IMR-90 (cell line): Measurements from ENCODE around the gene MICAL3. TPM values are rescaled to one million over a fixed set of nuclear protein-coding genes. Genes with fewer than 3 reads are reported as not detected.

ENCODE experiments used
- ATAC-seq: fragments of 200-7000 bp; cut with Tn5 transposase; 2 replicates; pipeline ENCODE4 v1.9.1; 2020; ENCODE audit warnings: low read depth, mild to moderate bottlenecking, moderate library complexity
- BruUV-seq: library from RNA; stranded (reverse); fragments of 400-500 nt; replicated peaks from 2 replicates; lab custom pipeline; 2021; lab: Mats Ljungman, UMichigan
- CTCF ChIA-PET: fragments of 300-600 bp; formaldehyde crosslinking; extraction: SDS; loops from one replicate; lab custom pipeline; 2021; ENCODE audit warnings: antibody characterized with exemption; lab: Yijun Ruan, JAX
- POLR2A ChIA-PET: fragments of 300-600 bp; sonication (Branson Sonifier 250); formaldehyde crosslinking; loops from one replicate; lab custom pipeline; 2022; ENCODE audit warnings: antibody characterized with exemption; ENCODE audit not compliant: unreplicated experiment; lab: Charles Lee
- DNase-seq: peaks from one replicate; pipeline ENCODE4 v3.0.0; 2013
- H2AFZ ChIP-seq: replicated peaks from 2 replicates; pipeline ENCODE3; 2013; ENCODE audit warnings: low read length, mild to moderate bottlenecking; ENCODE audit not compliant: poor library complexity
- H2AK5ac ChIP-seq: 2 replicates; pipeline ENCODE4 v1.6.1; 2013; ENCODE audit warnings: low read depth, low read length, inconsistent platforms
- H2AK9ac ChIP-seq: replicated peaks from 2 replicates; pipeline ENCODE3; 2013; ENCODE audit warnings: mild to moderate bottlenecking, low read depth, low read length, moderate library complexity; ENCODE audit not compliant: poor library complexity
- H2BK120ac ChIP-seq: 2 replicates; pipeline ENCODE4 v1.6.1; 2013; ENCODE audit warnings: low read depth, low read length, inconsistent platforms
- H2BK15ac ChIP-seq: 3 replicates; pipeline ENCODE4 v1.6.1; 2013; ENCODE audit warnings: low read depth, low read length, inconsistent platforms
- H2BK20ac ChIP-seq: 2 replicates; pipeline ENCODE4 v1.6.1; 2013; ENCODE audit warnings: low read depth, mild to moderate bottlenecking, inconsistent platforms, low read length, moderate library complexity
- H2BK5ac ChIP-seq: 2 replicates; pipeline ENCODE4 v1.6.1; 2013; ENCODE audit warnings: mild to moderate bottlenecking, low read depth, low read length, inconsistent platforms; ENCODE audit not compliant: poor library complexity, severe bottlenecking
- H3K14ac ChIP-seq: replicated peaks from 2 replicates; pipeline ENCODE4 v1.6.1; 2013; ENCODE audit warnings: low read depth, low read length, inconsistent platforms
- H3K18ac ChIP-seq: 2 replicates; pipeline ENCODE4 v1.6.1; 2013; ENCODE audit warnings: low read depth, low read length, control low read depth
- H3K23ac ChIP-seq: 2 replicates; pipeline ENCODE4 v1.6.1; 2013; ENCODE audit warnings: low read depth, low read length, inconsistent platforms
- H3K27ac ChIP-seq: 2 replicates; pipeline ENCODE4 v1.5.1; 2013; ENCODE audit warnings: mild to moderate bottlenecking, control low read depth, low read length; ENCODE audit not compliant: insufficient read depth
- H3K27me3 ChIP-seq: 2 replicates; pipeline ENCODE4 v1.6.1; 2013; ENCODE audit warnings: low read length; ENCODE audit not compliant: control insufficient read depth, insufficient read depth
- H3K36me3 ChIP-seq: 2 replicates; pipeline ENCODE4 v1.6.1; 2013; ENCODE audit warnings: low read length, mixed read lengths; ENCODE audit not compliant: control insufficient read depth, insufficient read depth
- H3K4ac ChIP-seq: 2 replicates; pipeline ENCODE4 v1.6.1; 2013; ENCODE audit warnings: low read depth, low read length, inconsistent platforms
- H3K4me1 ChIP-seq: 2 replicates; pipeline ENCODE4 v1.6.1; 2013; ENCODE audit warnings: low read length, mixed read lengths; ENCODE audit not compliant: control insufficient read depth, insufficient read depth
- H3K4me2 ChIP-seq: 2 replicates; pipeline ENCODE4 v1.6.1; 2013; ENCODE audit warnings: low read depth, mild to moderate bottlenecking, control low read depth, low read length, moderate library complexity
- H3K4me3 ChIP-seq: 2 replicates; pipeline ENCODE4 v1.5.1; 2013; ENCODE audit warnings: low read depth, mild to moderate bottlenecking, control low read depth, low read length, moderate library complexity; ENCODE audit not compliant: insufficient read depth
- H3K56ac ChIP-seq: 2 replicates; pipeline ENCODE4 v1.6.1; 2013; ENCODE audit warnings: low read length, inconsistent platforms; ENCODE audit not compliant: insufficient read depth; ENCODE audit errors: extremely low read depth
- H3K79me1 ChIP-seq, 2 experiments: 2 replicates each; pipeline ENCODE4 v1.6.1; 2013; ENCODE audit warnings: low read length in 2 of 2, inconsistent platforms in 1 of 2, low read depth in 1 of 2
- H3K9ac ChIP-seq: 2 replicates; pipeline ENCODE4 v1.6.1; 2013; ENCODE audit warnings: low read depth, low read length, control low read depth
- H3K9me1 ChIP-seq: 2 replicates; pipeline ENCODE4 v1.6.1; 2013; ENCODE audit warnings: low read length, inconsistent platforms; ENCODE audit not compliant: insufficient read depth
- H3K9me3 ChIP-seq: 2 replicates; pipeline ENCODE4 v1.6.1; 2013; ENCODE audit warnings: low read length; ENCODE audit not compliant: control insufficient read depth, insufficient read depth
- H4K20me1 ChIP-seq: 2 replicates; pipeline ENCODE4 v1.6.1; 2013; ENCODE audit warnings: low read length, inconsistent platforms; ENCODE audit not compliant: insufficient read depth
- H4K5ac ChIP-seq: 2 replicates; pipeline ENCODE4 v1.6.1; 2013; ENCODE audit warnings: mild to moderate bottlenecking, low read depth, low read length, control low read depth
- H4K8ac ChIP-seq, 2 experiments: 2 replicates each; pipeline ENCODE4 v1.6.1; 2013; ENCODE audit warnings: low read depth in 2 of 2, low read length in 2 of 2, control low read depth in 1 of 2, inconsistent platforms in 1 of 2
- H4K91ac ChIP-seq: 2 replicates; pipeline ENCODE4 v1.6.1; 2013; ENCODE audit warnings: low read depth, low read length, inconsistent platforms; ENCODE audit not compliant: insufficient read depth
- MAFK ChIP-seq: IDR thresholded peaks from 2 replicates; pipeline ENCODE4 v1.6.1; 2012; ENCODE audit warnings: low read depth, low read length, improper control_type of control experiment
- MAZ ChIP-seq: IDR thresholded peaks from 2 replicates; pipeline ENCODE4 v1.6.1; 2012; ENCODE audit warnings: low read depth, mild to moderate bottlenecking, low read length, improper control_type of control experiment, moderate library complexity, borderline replicate concordance
- WGBS, 2 experiments: methylation state at CpG; one replicate each; pipeline versions ENCODE4 v1.1.5 to v1.1.7; 2013; ENCODE audit warnings: missing lambda C conversion rate in 2 of 2; ENCODE audit not compliant: insufficient read length in 1 of 2; ENCODE audit errors: extremely low coverage in 2 of 2; 5-methylcytosine and 5-hydroxymethylcytosine counted together
- dilution Hi-C: fragments of 300-500 bp; cut with HindIII; formaldehyde crosslinking; loops from one replicate; pipeline ENCODE4 v1.14.3; 2018; ENCODE audit warnings: low sequenced_read_pairs; ENCODE audit not compliant: unreplicated experiment
- in situ Hi-C: fragments of 300-500 bp; cut with MboI; formaldehyde crosslinking; loops from 3 replicates; pipeline ENCODE4 v1.14.3; 2019; ENCODE audit warnings: low sequenced_read_pairs, inconsistent platforms, mixed read lengths
- intact Hi-C: fragments of 100-400 bp; cut with micrococcal nuclease; formaldehyde crosslinking; loops from 2 replicates; pipeline ENCODE4 v1.10.0; 2022
- polyA plus RNA-seq, 3 experiments: library from polyadenylated mRNA; depleted of rRNA; stranded (reverse); fragments of >200 nt; gene quantifications; 2 replicates each; pipeline ENCODE4 v1.2.3, GENCODE V29; 2012; ENCODE audit warnings: low replicate concordance in 1 of 3
- total RNA-seq: library from RNA; depleted of rRNA; stranded (reverse); fragments of >200 nt; gene quantifications from 2 replicates; pipeline ENCODE4 v1.2.3, GENCODE V29; 2012

MICAL3 gene
- total and polyA plus RNA-seq, 2 of the 4 experiments (the other 2 are of a cell fraction): 17.6 to 26.8 TPM

GRCh38 chr22:17772958-17773605 is 251.3 kb downstream of the MICAL3 start:
- no peak overlapping the region for H4K5ac ChIP-seq
- peak overlapping the region; percentile 67 for H3K14ac ChIP-seq
- peaks cover 18% of the 10 kb centered on the region; the same call in 1 of the 2 replicates for H3K9me1 ChIP-seq
- 80% methylated on average over 1 of the region's 18 CpGs; no CpG with 5 or more reads in 1 of the 2 experiments for WGBS, 2 experiments
- peak overlapping the region in 1 of 2 experiments; percentile 12; a peak in 1 of 4 replicates for H4K8ac ChIP-seq
- H3K4me1 ChIP-seq: peaks cover 15% of the 10 kb centered on the region
- peaks cover 50% of the 10 kb centered on the region for H4K20me1 ChIP-seq
- in situ Hi-C loops: loop anchor here (5.0 kb wide), 1 partner anchor 41 kb away; no protein-coding TSS in a partner anchor
- peak overlapping the region; percentile 30; the same call in 1 of the 2 replicates for H2BK120ac ChIP-seq
- H3K27ac ChIP-seq: peak overlapping the region; percentile 25; the same call in 1 of the 2 replicates
- H3K9me3 ChIP-seq: no peaks in the 10 kb centered on the region
- peak overlapping the region; percentile 12 for H2BK5ac ChIP-seq
- peak overlapping the region; percentile 93 for H3K4me2 ChIP-seq
- H4K91ac ChIP-seq: peak overlapping the region; percentile 66
- H3K4me3 ChIP-seq: peak overlapping the region; percentile 62
- H3K9ac ChIP-seq: peak overlapping the region; percentile 12
- ChIA-PET POLR2A (no interaction called here), CTCF (interaction anchor here (1.6 kb wide), 1 partner anchor 30 kb away, joined by 6 read pairs; no protein-coding TSS in a partner anchor)
- dilution Hi-C loops: no loop called here
- DNase-seq (peak; percentile 56), ATAC-seq (peak; percentile 64)
- BruUV-seq: no TSS peak
- peak overlapping the region; percentile 58 for H3K4ac ChIP-seq
- H2AK9ac ChIP-seq: peak overlapping the region; percentile 96
- H2AK5ac ChIP-seq: peak overlapping the region; percentile 49
- H2BK20ac ChIP-seq: peak overlapping the region; percentile 33; the same call in 1 of the 2 replicates
- H3K79me1 ChIP-seq: peaks cover 13 to 45% of the 10 kb centered on the region in 2 experiments; a peak in 3 of 4 replicates
- no peaks in the 10 kb centered on the region for H3K36me3 ChIP-seq
- H2AFZ ChIP-seq: peak overlapping the region; percentile 85
- 0 out of 2 replicates have a peak overlapping the region, but pooled peaks have one; percentile 8 for H3K18ac ChIP-seq
- H3K56ac ChIP-seq: no peak overlapping the region
- intact Hi-C loops: no loop called here
- no peaks in the 10 kb centered on the region for H3K27me3 ChIP-seq
- peak overlapping the region; percentile 8; the same call in 1 of the 3 replicates for H2BK15ac ChIP-seq
- no peak for TF ChIP-seq MAZ
- TF ChIP-seq MAFK: peak; percentile 55; the same call in 1 of the 2 replicates
- H3K23ac ChIP-seq: peak overlapping the region; percentile 59
